IMR-90 (cell line): ENCODE measurements around the gene ANP32B.

ENCODE experiments used
- CTCF ChIP-seq: conservative IDR thresholded peaks from 2 replicates; pipeline ENCODE4 v1.5.1; 2012; ENCODE audit warnings: mild to moderate bottlenecking, low read depth, low read length, improper control_type of control experiment
- MXI1 ChIP-seq: IDR thresholded peaks from 2 replicates; pipeline ENCODE4 v1.6.1; 2012; ENCODE audit warnings: low read depth, mild to moderate bottlenecking, low read length, moderate library complexity, borderline replicate concordance
- POLR2A ChIP-seq: IDR thresholded peaks from 2 replicates; pipeline ENCODE4 v1.6.1; 2012; ENCODE audit warnings: mild to moderate bottlenecking, low read depth, low read length
- RAD21 ChIP-seq: IDR thresholded peaks from 2 replicates; pipeline ENCODE4 v1.6.1; 2012; ENCODE audit warnings: low read length, improper control_type of control experiment
- SMC3 ChIP-seq: fragments of 150-350 bp; IDR thresholded peaks from 2 replicates; pipeline ENCODE4 v1.6.1; 2016; ENCODE audit warnings: low read depth, mild to moderate bottlenecking, antibody characterized with exemption, low read length, moderate library complexity
- TF ChIP-seq, protein P1 (sequence below): fragments of 150-350 bp; IDR thresholded peaks from 2 replicates; pipeline ENCODE4 v1.6.1; 2016; ENCODE audit warnings: low read depth, mild to moderate bottlenecking, low read length, moderate library complexity, borderline replicate concordance

- TF ChIP-seq SMC3 (no peak), MXI1 (no peak), CTCF (no peak), POLR2A (no peak), RAD21 (no peak)
- TF ChIP-seq, protein P1, sequence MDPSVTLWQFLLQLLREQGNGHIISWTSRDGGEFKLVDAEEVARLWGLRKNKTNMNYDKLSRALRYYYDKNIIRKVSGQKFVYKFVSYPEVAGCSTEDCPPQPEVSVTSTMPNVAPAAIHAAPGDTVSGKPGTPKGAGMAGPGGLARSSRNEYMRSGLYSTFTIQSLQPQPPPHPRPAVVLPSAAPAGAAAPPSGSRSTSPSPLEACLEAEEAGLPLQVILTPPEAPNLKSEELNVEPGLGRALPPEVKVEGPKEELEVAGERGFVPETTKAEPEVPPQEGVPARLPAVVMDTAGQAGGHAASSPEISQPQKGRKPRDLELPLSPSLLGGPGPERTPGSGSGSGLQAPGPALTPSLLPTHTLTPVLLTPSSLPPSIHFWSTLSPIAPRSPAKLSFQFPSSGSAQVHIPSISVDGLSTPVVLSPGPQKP: no peak
Observed at GRCh38 chr9:97969014-97969413, 14.1 kb upstream of the ANP32B start.
